ENCODE measurements around the gene DCTN3. TPM values are rescaled to one million over a fixed set of nuclear protein-coding genes. Genes with fewer than 3 reads are reported as not detected.

Gene DCTN3
- 105 to 114 TPM (median 111 TPM) in 5 replicates for total RNA-seq (2022; extraction: Qiagen RNA extraction)

GRCh38 chr9:34620061-34620994, at the start of gene DCTN3:
TSS of gene DCTN3 (minus strand) at chr9:34620495. CDS start at chr9:34620464, 31 bp downstream.

GRCh38 chr9:34662526-34663302, 42.4 kb upstream of the DCTN3 start, which contains the start of gene CCL27:
TSS of gene CCL27 (minus strand) at chr9:34662657. CDS start at chr9:34662633, 24 bp downstream.

GRCh38 chr9:34651876-34652601, 31.7 kb upstream of the DCTN3 start, which contains the start of gene IL11RA:
TSS of gene IL11RA (plus strand) at chr9:34652185. CDS start at chr9:34655218, 3,033 bp downstream.

GRCh38 chr9:34646211-34647083, 26.2 kb upstream of the DCTN3 start, which contains the start of gene GALT:
TSS of gene GALT (plus strand) at chr9:34646675. CDS start at chr9:34646705, 30 bp downstream.

GRCh38 chr9:34637356-34638137, 17.3 kb upstream of the DCTN3 start, which contains the start of gene SIGMAR1:
TSS of gene SIGMAR1 (minus strand) at chr9:34637787. CDS start at chr9:34637697, 90 bp downstream.

GRCh38 chr9:34628656-34629490, 8.6 kb upstream of the DCTN3 start, which contains the start of gene ARID3C:
TSS of gene ARID3C (minus strand) at chr9:34629066. CDS start at chr9:34628014, 1,052 bp downstream.

GRCh38 chr9:34611811-34612787, 8.2 kb downstream of the DCTN3 start, which contains the start of gene RPP25L:
TSS of gene RPP25L (minus strand) at chr9:34612097. CDS start at chr9:34611296, 801 bp downstream.

GRCh38 chr9:34589636-34590380, 30.5 kb downstream of the DCTN3 start, which contains the start of gene CNTFR:
TSS of gene CNTFR (minus strand) at chr9:34589724. CDS start at chr9:34568981, 20,743 bp downstream.

Other genes with a start within 250 kb of the DCTN3 start
- gene MYORG, start 243.6 kb downstream of the DCTN3 start, total RNA-seq (2022; extraction: Qiagen RNA extraction), result 4.1 to 6.9 TPM (median 6.3 TPM) in 5 replicates
- gene FAM219A, start 161.9 kb downstream of the DCTN3 start, total RNA-seq (2022; extraction: Qiagen RNA extraction), result 15.7 to 18.8 TPM (median 17.7 TPM) in 5 replicates
- 0.23 to 0.64 TPM (median 0.45 TPM) in 4 of 5 replicates, not detected in the other for gene DNAI1, start 161.7 kb downstream of the DCTN3 start, total RNA-seq (2022; extraction: Qiagen RNA extraction)
- 1.2 to 2.9 TPM (median 2.3 TPM) in 5 replicates for gene ENHO, start 97.5 kb downstream of the DCTN3 start, total RNA-seq (2022; extraction: Qiagen RNA extraction)
- gene CNTFR, start 30.8 kb downstream of the DCTN3 start, total RNA-seq (2022; extraction: Qiagen RNA extraction), result 0.13 to 0.15 TPM (median 0.14 TPM) in 3 of 5 replicates, not detected in the others
- gene RPP25L, start 8.4 kb downstream of the DCTN3 start, total RNA-seq (2022; extraction: Qiagen RNA extraction), result 40.2 to 46.0 TPM (median 43.4 TPM) in 5 replicates
- 0.09 to 0.39 TPM (median 0.17 TPM) in 5 replicates for gene ARID3C, start 8.6 kb upstream of the DCTN3 start, total RNA-seq (2022; extraction: Qiagen RNA extraction)
- gene SIGMAR1, start 17.3 kb upstream of the DCTN3 start, total RNA-seq (2022; extraction: Qiagen RNA extraction), result 161 to 195 TPM (median 192 TPM) in 5 replicates
- 16.1 to 20.8 TPM (median 19.0 TPM) in 5 replicates for gene GALT, start 26.2 kb upstream of the DCTN3 start, total RNA-seq (2022; extraction: Qiagen RNA extraction)
- 4.7 to 8.1 TPM (median 6.3 TPM) in 5 replicates for gene IL11RA, start 31.7 kb upstream of the DCTN3 start, total RNA-seq (2022; extraction: Qiagen RNA extraction)
- 0.28 TPM in 1 of 5 replicates, not detected in the others for gene CCL27, start 42.2 kb upstream of the DCTN3 start, total RNA-seq (2022; extraction: Qiagen RNA extraction)
- gene CCL19, start 70.8 kb upstream of the DCTN3 start, total RNA-seq (2022; extraction: Qiagen RNA extraction), result not detected in 5 replicates
- not detected in 5 replicates for gene CCL21, start 89.6 kb upstream of the DCTN3 start, total RNA-seq (2022; extraction: Qiagen RNA extraction)